Measurements from ENCODE around the gene ZNF445.
"Not testable (repeated sequence)": the region's sequence is repeated elsewhere in the genome, so short reads cannot be mapped to it uniquely, and the experiment has no call there.

Gene ZNF445

GRCh38 chr3:44474886-44475285 lies 2.6 kb downstream of the ZNF445 start:
- not testable (repeated sequence) for DNase-seq

- no peak for DNase-seq
These were observed 7.0 kb downstream of the ZNF445 start for GRCh38 chr3:44470430-44470829.

DNA sequence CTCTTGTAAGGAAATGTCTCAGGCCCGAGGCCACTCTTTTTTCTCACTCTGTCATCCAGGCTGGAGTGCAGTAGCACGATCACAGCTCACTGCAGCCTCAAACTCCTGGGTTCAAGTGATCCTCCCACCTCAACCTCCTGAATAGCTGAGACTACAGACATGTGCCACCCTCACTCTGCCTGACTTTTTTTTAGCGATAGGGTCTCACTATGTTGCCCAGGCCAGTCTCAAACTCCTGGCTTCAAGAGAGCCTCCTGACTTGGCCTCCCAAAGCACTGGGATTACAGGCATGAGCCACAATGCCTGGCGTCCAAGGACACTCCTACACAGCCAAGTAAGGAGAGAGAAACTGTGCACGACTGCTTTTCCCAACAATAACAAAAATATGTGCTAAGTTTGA lies 7.6 kb downstream of the ZNF445 start:
- DNase-seq: no peak

DNA sequence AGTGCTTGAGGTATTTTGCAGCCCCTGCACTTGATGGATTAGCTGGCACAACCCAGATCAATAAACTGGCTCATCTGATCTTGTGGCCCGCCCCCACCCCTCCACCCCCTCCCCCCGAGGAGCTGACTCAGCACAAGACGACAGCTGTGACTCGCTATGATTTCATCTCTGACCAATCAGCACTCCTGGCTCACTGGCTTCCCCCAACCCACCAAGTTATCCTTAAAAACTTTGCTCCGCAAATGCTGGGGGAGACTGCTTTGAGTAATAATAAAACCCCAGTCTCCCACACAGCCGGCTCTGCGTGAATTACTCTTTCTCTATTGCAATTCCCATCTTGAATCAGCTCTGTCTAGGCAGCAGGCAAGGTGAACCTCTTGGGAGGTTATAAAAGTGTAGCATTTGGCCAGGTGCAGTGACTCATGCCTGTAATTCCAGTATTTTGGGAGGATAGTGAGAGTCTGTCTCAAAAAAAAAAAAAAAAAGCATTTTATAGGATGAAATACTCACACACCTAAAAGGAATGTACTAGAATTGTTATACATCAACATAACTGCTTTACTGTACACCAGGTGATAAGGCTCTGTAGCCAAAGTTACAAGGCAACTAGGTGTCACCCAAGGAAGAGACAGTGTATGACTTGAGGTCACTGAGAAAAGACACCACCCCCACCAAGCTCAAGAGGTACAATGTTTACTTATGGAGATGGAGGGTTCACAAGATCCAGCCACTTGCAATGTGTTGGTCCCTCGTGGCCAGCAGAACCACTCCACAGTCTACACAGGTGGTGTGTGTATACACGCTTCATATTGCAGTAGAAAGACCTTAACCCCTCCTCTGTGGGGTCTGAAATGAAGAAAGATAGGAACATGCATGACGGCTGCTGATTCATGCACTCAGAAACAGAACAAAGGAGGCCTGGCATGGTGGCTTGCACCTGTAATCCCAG lies 8.6 kb downstream of the ZNF445 start:
- DNase-seq: no peak

DNA sequence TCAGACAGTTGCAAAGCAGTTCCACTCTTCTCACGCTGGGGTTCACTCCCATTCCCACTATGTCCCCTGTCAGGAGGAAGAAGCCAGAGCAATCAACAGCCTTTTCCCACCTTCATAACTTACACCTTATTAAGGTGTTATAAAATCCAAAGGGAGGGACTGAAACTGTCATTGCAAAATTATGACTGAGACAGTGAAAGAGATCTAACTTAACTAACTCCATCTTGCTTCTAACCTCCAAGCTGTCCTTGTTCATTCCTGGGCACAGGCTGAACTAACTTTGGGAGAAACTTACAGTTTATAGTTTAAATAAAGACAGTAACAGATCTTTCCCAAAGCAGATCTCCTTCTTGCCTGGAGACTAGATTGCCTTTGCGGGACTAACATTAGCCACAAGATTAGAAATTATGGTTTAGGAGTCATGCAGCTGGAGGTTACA lies 9.4 kb downstream of the ZNF445 start:
- not testable (repeated sequence) for DNase-seq

GRCh38 chr3:44467241-44467640 lies 10.2 kb downstream of the ZNF445 start:
- no peak for DNase-seq

DNA sequence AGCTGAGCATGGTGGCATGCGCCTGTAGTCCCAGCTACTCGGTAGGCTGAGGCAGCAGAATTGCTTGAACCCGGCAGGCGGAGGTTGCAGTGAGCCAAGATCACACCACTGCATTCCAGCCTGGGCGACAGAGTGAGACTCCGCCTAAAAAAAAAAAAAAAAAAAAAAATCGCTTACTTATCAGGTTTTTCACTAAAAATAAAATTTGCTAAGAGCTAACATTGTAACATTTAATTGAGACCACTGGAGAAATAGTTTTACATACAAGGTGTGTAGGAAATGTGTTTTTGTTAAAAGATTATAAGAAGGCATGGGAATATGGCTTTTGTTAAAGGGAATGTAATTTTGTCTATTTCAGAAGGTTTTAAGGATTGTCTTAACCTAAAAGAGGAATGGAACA lies 12.6 kb downstream of the ZNF445 start:
- not testable (repeated sequence) for DNase-seq

GRCh38 chr3:44464509-44464908 lies 13.0 kb downstream of the ZNF445 start:
- DNase-seq: no peak

- not testable (repeated sequence) for DNase-seq
These were observed 17.4 kb downstream of the ZNF445 start for GRCh38 chr3:44460050-44460449.

DNA sequence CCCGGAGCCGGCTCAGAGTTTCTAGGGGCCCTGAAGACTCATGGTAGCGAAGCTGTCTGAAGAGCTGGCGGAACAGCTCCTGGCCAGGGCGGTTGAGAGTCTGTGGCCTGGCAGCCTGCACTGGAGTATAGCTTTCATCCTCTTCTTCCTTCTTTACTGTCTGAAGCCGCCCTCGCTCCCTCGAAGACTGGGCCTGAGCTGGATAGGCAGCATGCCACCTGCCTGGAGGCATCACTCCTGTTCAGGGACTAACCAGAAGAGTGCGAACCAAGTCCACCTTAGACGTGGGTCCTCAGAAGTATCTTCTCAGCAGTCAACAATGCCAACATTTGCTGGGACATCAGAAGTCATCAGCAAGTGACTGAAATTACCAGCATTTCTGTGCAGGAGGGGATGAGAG lies 22.2 kb downstream of the ZNF445 start:
- no peak for DNase-seq

- no peak for DNase-seq
These were observed 23.2 kb downstream of the ZNF445 start for GRCh38 chr3:44454258-44454657.

DNA sequence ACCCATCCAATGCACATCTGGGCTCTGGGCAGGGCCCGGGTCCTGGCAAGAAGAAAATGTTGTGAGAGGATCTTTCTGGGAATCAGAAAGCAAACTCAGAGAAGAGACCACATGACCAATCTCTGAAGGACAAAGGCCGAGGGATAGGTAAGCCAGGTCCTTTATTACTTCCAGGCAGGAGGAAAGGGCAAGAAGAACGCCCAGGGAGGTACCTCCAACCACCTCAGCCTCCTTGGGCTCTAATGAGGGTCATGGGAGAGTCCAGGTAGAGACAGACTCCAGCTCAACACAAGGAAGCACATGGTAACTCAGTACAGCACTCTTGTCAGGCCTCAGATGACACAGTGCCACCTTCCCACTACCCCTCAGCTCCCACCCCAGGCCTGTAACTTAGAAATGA lies 26.0 kb downstream of the ZNF445 start:
- DNase-seq: no peak

- DNase-seq: no peak
These were observed 30.5 kb downstream of the ZNF445 start for GRCh38 chr3:44446929-44447328.

- no peak for DNase-seq
These were observed 31.7 kb downstream of the ZNF445 start for GRCh38 chr3:44445786-44446185.

GRCh38 chr3:44444896-44445691 lies 32.4 kb downstream of the ZNF445 start:
- DNase-seq: no peak

DNA sequence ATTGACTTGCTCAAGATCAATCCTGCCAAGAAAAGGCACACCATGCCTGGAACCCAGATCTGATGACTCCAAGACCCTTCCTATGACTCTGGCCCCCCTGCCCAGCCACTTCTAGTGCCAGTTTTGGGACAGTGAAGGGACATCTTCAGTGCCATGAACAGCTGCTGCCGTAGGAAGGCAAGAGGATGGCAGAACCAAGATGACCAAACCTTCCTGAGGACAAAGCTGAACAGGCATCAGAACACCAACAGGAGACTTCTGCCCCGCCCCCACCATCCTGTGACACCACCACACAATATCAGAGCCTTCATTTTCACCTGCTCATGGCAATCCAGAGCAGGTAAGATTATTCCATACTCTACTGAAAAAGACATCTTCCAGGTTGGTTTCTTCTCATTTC lies 33.0 kb downstream of the ZNF445 start:
- DNase-seq: no peak

GRCh38 chr3:44442596-44443309 lies 34.7 kb downstream of the ZNF445 start:
- DNase-seq: no peak

GRCh38 chr3:44439499-44440295 lies 37.8 kb downstream of the ZNF445 start:
- DNase-seq: no peak

GRCh38 chr3:44437800-44438199 lies 39.7 kb downstream of the ZNF445 start:
- DNase-seq: no peak

- DNase-seq: no peak
These were observed 41.3 kb downstream of the ZNF445 start for GRCh38 chr3:44436181-44436580.

DNA sequence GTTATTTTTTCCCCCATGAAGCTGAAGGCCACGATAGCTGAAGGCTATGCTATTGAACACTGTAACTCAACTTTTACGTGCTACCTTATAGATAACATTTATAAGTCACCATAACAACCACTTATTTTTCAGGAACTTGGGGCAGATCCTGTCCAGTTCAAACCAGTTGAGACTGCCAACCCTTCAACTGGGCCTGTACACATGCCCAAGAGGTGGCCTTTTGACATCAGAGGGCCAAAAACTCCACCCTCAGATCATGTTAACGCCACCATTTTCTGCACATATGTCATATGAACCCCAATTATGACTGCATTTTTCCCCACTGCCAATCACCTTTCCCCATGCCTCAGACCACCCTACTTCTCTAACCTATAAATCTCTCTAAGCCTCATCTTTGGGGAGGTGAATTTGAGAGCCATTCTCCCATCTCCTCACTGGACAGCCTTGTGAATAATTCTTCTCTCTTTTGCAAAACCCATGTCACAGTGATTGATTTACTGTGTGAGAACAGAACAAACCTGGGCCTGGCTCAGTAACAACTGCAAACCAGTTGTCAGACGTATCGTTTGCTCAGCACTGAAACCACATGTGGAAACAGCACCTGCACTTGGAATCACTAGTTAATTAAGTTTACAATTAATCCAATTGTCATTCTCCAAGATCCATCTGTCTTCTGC lies 42.5 kb downstream of the ZNF445 start:
- no peak for DNase-seq

DNA sequence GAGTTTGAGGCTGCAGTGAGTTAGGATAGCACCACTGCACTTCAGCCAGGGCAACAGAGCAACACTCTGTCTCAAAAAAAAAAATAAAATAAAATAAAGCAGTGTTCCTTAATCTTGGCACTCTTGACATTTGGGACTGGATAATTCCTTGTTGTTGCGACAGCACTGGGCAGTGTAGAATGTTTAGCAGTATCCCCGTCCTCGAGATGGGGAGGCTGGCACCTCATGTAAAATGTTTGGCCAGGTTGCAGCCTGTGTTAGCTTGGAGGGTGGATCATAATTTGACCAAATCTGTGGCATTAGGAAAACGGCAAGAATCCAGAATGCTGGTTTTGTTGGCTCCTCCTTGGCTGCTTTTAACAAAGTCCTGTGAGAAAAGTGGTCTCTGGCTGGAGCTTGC lies 47.0 kb downstream of the ZNF445 start:
- no peak for DNase-seq

Measured in NCI-H1092 (cell line).